Lung (tissue), 12 donors: Measurements from ENCODE around the gene UBE2E1. TPM values are rescaled to one million over a fixed set of nuclear protein-coding genes. Genes with fewer than 3 reads are reported as not detected.

Experiments
- ATAC-seq: fragments of 200-7000 bp; cut with Tn5 transposase; one replicate; pipeline ENCODE4 v1.9.1; 2020; ENCODE audit warnings: moderate number of reproducible peaks; ENCODE audit not compliant: insufficient read depth, low FRiP score
- DNase-seq, 3 donors: peaks; one replicate each; pipeline ENCODE4 v3.0.0-alpha.2; 2013 to 2017
- H3K27ac ChIP-seq, 2 donors: one replicate each; pipeline ENCODE4 v1.5.1; 2013; ENCODE audit warnings: mild to moderate bottlenecking in 2 of 2, moderate library complexity in 2 of 2, control low read depth in 1 of 2, inconsistent platforms in 1 of 2, low read depth in 1 of 2, low read length in 1 of 2
- H3K27me3 ChIP-seq, 3 donors: one replicate each; pipeline ENCODE4 v1.5.1; 2013; ENCODE audit warnings: low read length in 2 of 3; ENCODE audit not compliant: control insufficient read depth in 3 of 3, insufficient read depth in 3 of 3
- H3K36me3 ChIP-seq, 4 donors: one replicate each; pipeline ENCODE4 v1.5.1; 2013; ENCODE audit warnings: low read length in 4 of 4, mild to moderate bottlenecking in 1 of 4, moderate library complexity in 1 of 4; ENCODE audit not compliant: control insufficient read depth in 4 of 4, insufficient read depth in 4 of 4
- H3K4me1 ChIP-seq, 5 donors: one replicate each; pipeline ENCODE4 v1.5.1; 2013; ENCODE audit warnings: low read length in 5 of 5, mild to moderate bottlenecking in 2 of 5, moderate library complexity in 1 of 5; ENCODE audit not compliant: control insufficient read depth in 5 of 5, insufficient read depth in 5 of 5
- H3K4me3 ChIP-seq: one replicate; pipeline ENCODE4 v1.5.1; 2013; ENCODE audit warnings: mild to moderate bottlenecking, control low read depth, moderate library complexity
- H3K9ac ChIP-seq, 2 donors: one replicate each; pipeline ENCODE4 v1.5.1; 2013; ENCODE audit warnings: low read length in 2 of 2, control low read depth in 1 of 2; ENCODE audit not compliant: insufficient read depth in 1 of 2
- H3K9me3 ChIP-seq, 4 donors: one replicate each; pipeline ENCODE4 v1.5.1; 2013; ENCODE audit warnings: low read length in 3 of 4, mild to moderate bottlenecking in 1 of 4, moderate library complexity in 1 of 4; ENCODE audit not compliant: control insufficient read depth in 4 of 4, insufficient read depth in 3 of 4
- CTCF ChIP-seq: IDR thresholded peaks from 2 replicates; pipeline ENCODE4 v1.5.1; 2012; ENCODE audit warnings: mild to moderate bottlenecking; ENCODE audit errors: control extremely low read depth, extremely low read depth
- WGBS, 2 donors: extraction: QIAGEN DNeasy Blood & Tissue Kit; methylation state at CpG; one replicate each; pipeline ENCODE4 v1.1.7; 2013; 5-methylcytosine and 5-hydroxymethylcytosine counted together
- polyA plus RNA-seq, 2 donors: library from polyadenylated mRNA; stranded (reverse); fragments of 200-250 nt; gene quantifications; one replicate each; pipeline ENCODE4 v1.2.1, GENCODE V29; 2013
- total RNA-seq, 2 donors: library from RNA; depleted of rRNA in 1 of 2; stranded (reverse); fragments of >200 nt in 1 of 2; gene quantifications; one replicate each; pipeline ENCODE4 v1.2.1, GENCODE V29; 2014 to 2021
- donor health status: control.
- donor health status: control.
- donor health status: Bipolar disorder and iron deficiency.
- donor health status: healthy.
- donor health status: DM: yes; HTN: yes; CAD: no.

Gene UBE2E1
- total and polyA plus RNA-seq, 4 donors, result 74.1 to 156 (median 87.6) TPM

DNA sequence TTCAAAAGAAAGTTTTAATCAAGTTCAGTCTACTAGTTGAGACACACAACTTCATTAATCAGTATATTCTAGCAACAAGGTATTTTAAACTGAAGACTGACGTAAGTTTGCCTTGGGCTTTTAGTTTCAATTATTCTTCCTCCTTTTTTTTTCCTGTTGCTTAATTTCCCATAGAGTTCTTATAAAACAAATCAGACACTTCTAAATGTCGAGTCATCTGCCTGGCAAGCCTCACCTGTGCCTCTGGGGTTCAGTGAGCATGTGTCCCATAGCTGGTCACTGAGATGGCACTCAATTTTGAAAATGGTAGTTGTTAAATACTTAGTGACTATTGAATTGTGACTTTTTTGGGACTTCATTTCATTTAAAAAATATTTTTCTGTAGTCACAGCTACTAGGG, 83.6 kb downstream of the UBE2E1 start:
- no peak for ATAC-seq

DNA sequence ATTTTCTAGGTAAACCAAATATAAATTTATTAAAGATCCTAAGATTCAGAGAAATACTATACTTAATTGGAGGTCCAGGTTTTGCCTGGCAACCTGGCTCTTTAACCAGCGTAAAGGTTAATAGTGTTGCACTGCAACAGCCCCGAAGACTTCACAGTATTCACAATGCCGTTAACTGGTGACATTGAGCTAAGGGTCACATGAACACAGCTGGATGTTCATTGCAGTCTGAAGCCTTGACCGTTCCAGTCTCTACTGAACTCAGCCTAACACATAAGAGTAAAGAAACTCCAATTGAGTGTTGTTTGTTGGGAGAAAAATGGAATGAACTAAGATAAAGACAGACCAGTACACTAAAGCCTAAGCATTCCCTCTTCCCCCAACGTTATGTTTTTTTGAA, 84.2 kb downstream of the UBE2E1 start:
- Histone ChIP-seq H3K9ac (no peak overlapping the region), H3K27me3 (no peaks in the 10 kb centered on the region), H3K27ac (no peak overlapping the region), H3K9me3 (no peaks in the 10 kb centered on the region), H3K36me3 (peaks cover 0 to 8% (median 5%) of the 10 kb centered on the region in 4 donors), H3K4me3 (no peak overlapping the region), H3K4me1 (peaks cover 0 to 11% (median 4%) of the 10 kb centered on the region in 5 donors)
- DNase-seq (no peak), ATAC-seq (no peak)
- WGBS, 2 donors, result 83 to 92% methylated on average over 5 of the region's 5 CpGs
- TF ChIP-seq CTCF, result no peak

More for the DNA sequence above, 83.6 kb downstream of the UBE2E1 start:
- H3K27ac ChIP-seq, result no peak overlapping the region
- no peaks in the 10 kb centered on the region for H3K27me3 ChIP-seq
- H3K4me3 ChIP-seq, result no peak overlapping the region
- WGBS, 2 donors, result 37 to 49% methylated on average over 2 of the region's 2 CpGs
- no peak for TF ChIP-seq CTCF
- no peak overlapping the region for H3K9ac ChIP-seq
- H3K9me3 ChIP-seq, result no peaks in the 10 kb centered on the region
- no peak for DNase-seq
- peaks cover 0 to 8% (median 5%) of the 10 kb centered on the region in 4 donors for H3K36me3 ChIP-seq
- H3K4me1 ChIP-seq, result peaks cover 0 to 11% (median 4%) of the 10 kb centered on the region in 5 donors

DNA sequence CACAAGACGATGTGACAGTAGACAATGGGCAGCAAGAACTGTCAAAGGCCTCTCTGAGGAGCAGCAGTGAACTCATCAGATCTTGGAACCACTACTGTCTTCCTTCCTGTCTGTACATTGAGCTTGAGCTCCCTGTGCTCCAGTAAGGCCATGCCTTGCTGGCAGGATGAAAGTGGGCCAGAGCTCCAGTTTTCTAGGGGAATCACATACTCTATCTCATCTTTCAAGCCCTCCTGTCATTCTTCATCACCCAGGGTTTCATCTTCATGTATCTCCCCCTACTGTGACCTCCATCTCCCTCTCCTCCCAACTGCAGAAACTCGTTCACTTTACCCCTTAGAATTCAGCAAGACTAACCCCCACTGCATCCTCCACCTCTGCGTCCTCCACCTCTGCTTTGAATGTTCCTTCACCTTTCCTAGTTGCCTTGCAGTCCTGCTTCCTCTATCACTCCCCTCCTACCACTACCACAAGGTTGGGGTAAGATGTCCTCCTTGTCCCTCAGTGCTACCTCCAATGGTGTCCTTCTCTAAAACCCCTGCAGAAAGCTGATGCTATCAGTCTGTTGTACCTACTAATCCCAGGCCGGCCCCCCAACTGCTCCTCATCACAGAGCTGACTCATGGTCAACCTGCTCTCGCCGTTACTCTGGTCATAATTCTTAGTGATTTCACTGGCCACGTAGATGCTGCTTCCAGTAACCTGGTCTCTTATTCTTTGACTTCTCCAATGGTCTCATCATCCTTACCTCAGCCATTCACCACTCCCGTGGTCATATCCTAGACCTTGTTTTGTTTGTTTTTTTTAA, 88.7 kb downstream of the UBE2E1 start:
- H3K4me1 ChIP-seq, result peaks cover 0 to 5% (median 0%) of the 10 kb centered on the region in 5 donors
- no peak overlapping the region for H3K27ac ChIP-seq
- DNase-seq (no peak), ATAC-seq (no peak)
- no peaks in the 10 kb centered on the region for H3K9me3 ChIP-seq
- peaks cover 3 to 27% (median 15%) of the 10 kb centered on the region in 4 donors for H3K36me3 ChIP-seq
- H3K27me3 ChIP-seq, result no peaks in the 10 kb centered on the region
- no peak overlapping the region for H3K9ac ChIP-seq
- TF ChIP-seq CTCF, result no peak
- H3K4me3 ChIP-seq, result no peak overlapping the region
- WGBS, 2 donors, result 79 to 87% methylated on average over 8 of the region's 8 CpGs
